ENCODE data around the gene TOX2.

TOX2 gene

DNA sequence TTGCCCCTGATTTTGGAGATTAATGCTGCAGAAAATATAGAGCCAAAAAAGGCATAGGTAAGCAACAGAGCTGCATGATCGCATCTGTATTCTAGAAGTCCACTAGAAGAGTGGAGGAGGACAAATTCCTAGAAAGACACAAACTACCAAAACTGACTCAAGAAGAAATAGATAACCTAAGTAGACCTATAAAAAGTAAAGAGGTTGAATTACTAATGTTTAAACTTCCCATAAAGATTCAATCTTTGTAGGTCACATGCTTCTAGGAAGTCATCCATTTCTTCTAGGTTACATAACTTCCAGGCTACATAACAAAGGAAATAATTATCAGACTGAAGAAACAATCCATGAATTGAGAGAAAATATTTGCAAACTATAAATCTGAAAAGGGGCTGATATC, 187.9 kb downstream of the TOX2 start:
- no peak for DNase-seq (ENCODE audit: low read depth)

GRCh38 chr20:44104798-44105517, 190.3 kb downstream of the TOX2 start:
- DNase-seq (ENCODE audit: low read depth) = no peak

GRCh38 chr20:44106615-44107014, 192.0 kb downstream of the TOX2 start:
- no peak for DNase-seq (ENCODE audit: low read depth)

DNA sequence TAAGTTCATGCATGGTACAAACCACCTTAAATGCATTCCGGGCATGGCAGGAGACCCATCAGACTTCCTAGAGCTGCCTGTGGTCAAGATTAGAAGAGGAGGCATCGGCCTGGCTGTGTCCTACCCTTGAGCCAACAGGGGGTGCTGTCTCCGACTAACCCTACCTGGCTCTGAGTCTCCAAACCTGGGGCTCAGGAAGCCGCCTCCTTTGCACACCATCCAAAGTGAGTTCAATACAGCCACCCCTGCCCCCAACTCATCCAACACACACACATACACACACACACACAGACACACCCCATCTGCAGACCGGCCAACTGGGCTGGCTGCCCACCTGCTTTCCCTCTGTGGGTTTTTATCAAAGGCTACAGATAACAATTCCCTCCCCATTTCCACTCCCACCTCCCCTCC, 195.3 kb downstream of the TOX2 start:
- DNase-seq (ENCODE audit: low read depth) = no peak

DNA sequence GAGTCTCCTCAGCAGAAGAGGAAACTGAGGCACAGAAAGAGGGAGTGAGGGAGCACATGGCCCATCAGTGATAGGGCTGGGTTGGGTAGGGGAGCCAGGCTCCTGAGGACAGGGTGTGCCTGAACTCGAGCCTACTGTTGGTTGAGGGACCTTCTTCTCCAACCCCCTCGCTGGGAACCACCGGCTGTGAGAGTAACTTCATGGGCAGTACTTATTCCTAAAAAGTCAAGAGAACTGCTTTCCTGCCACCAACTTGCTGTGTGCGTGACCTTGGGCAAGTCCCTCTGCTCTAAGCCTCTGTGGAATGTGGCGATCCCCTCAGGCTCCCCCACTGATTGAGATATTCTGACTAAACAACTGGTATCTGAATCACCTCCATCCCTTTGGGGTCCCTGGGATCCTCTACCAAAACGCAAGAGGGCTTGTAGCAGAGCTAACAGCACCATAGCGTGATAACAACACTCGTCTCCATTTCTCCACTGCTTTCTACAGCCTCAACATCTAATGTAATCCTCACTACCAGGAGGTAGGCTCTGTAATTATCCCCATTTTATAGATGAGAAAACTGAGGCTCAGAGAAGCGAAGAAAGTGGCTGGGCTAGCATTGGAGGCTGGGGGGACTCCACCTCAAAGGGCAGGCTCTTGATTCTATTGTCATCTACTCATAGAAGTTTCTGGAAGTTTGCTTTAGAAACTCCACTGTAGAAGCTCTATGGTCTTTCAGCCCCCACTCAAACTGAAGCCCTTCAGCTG, 196.3 kb downstream of the TOX2 start:
- DNase-seq (ENCODE audit: low read depth) = no peak

DNA sequence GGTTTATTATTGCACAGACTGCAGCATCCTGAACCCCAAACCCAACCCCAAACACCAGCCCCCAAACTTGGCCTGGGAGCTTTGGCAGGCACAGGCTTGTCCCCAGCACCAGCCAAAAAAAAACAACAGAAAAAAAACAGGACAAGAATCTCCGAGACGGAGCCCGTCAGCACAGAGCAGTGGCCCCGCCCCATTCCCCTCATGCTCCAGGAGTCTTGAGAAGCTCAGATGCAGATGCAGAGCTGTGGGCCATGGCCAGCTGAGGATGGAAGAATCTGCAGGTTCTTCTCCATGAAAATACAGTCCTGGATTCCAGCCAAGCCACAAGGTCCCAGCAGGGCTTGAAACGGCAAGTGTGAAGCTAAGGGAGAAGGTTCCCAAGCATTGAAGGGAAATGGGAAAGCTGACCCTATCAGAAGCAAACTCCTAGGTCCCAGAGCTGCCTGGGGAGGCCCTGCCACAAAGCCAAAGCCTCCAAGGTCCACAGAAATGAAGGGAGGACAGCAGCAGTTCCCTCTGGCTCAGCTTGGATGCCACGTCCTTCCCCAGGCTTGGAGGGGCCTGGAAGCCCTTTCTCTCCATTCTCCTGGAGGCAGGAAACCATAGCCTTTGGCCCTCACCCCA, 197.2 kb downstream of the TOX2 start:
- DNase-seq (ENCODE audit: low read depth) = no peak

DNA sequence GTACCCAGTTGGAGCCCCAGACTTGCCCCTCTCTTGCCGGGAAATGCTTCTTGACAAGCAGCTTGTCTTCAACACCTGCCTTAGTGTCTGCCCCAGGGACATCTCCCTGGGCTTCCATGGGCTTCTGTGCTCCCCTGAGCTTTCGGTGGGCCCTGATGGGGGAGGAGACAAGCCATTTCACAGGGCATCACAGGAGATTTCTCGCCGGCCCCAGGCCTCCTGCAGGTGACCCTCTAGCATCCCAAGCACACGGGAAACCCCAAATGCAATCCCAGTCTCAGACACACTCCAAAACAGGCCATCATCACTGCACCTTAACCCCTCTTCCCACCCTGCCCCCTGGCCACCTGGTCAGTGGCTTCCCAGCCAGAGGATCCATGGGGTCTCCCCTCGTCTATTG, 197.8 kb downstream of the TOX2 start:
- no peak for DNase-seq (ENCODE audit: low read depth)

- DNase-seq (ENCODE audit: low read depth) = no peak
Observed at GRCh38 chr20:44112889-44113617, 198.4 kb downstream of the TOX2 start.

DNA sequence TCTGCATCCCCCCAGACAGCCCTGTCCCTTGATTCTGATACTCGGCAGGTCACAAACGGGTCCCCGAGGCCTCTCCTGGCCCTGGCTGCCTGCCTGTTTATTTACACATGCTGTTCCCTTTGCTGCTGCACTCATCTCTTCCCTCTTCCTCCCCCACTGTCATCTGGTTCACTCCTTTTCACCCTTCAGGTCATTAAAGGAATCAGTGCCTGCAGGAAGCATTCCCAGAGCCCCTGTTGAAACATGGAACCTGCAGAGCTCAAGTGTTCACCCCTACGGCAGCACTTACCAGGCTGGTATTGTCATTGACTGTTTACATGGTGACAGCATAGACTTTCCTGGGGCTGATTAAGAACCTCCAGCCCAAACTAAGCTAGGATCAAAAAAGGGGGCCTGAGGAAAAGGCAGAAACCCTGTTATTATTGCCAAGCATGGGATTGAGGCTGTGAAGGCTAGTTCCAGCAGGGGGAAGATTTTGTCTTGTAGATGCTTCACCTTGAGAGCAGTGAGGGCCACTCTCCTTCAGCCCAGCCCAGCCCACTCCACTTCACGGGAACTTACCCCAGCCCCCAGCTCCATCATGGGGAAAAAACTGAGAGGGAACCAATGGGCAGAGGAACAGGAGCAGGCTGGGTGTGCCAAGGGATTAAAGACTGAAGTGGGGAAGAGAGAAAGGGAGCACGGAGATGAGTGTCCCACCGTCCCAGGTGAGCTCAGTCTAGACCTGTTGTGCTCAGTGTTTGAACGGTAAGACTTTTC, 199.1 kb downstream of the TOX2 start:
- DNase-seq (ENCODE audit: low read depth) = no peak

DNA sequence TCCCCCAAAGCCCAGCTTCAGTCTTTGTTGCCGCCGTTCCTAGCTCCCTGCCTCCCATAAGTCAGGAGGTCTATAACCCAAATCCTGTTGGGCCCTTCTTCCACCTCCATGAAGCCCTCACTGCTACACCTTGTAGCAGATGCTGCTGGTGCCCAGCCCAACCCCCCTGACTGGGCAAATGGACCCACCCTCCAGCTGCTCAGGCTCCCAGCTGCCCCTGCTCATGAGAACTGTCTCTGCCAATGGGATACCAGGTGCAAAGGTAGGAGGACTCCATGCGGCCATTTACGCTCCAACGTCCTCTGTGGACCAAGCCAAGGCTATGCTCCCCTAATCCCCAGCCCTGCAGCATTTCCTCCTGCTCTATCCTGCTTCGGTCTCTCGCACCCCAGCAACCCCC, 200.5 kb downstream of the TOX2 start:
- DNase-seq (ENCODE audit: low read depth) = no peak

DNA sequence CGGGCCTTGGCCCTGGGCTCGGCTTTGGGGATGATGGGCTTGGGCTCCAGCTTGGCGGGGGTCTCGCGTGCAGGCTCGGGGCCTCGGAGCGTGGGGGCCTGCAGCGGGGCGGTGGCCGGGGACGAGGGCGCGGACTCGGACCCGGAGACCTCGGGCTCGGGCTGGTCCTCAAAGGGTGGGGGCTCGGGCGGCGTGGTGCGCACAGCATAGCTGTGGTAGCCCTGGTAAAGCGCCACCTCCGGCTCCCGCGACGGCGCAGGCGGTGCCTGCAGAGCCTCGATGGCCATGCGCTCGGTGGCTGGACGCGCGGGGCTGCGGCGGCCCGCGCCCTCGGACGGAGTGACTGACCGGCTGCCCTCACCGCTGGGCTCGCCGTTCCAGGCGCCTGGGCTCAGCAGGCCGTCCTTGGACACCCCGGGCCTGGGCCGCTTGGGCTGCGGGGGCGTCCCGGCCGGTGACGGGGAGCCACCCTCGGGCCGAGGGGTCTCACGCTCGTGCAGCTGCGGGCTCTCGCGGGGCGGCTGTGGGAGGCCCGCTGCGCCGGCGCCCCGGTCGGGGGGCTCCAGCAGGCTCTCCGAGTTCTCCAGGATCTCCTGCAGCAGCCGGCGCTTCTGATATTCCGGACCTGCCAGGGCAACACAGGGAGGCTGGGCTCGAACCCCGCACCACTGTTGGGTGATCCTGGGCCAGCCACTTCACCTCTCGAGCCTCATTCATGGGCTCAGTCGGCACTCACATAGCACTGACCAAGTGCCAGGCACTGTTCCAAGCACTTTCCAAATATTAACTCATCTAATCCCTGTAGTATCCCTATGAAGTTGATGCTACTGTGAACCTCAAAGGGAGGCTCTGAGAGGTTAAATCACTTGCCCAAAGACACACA, 201.4 kb downstream of the TOX2 start:
- DNase-seq (ENCODE audit: low read depth) = no peak

DNA sequence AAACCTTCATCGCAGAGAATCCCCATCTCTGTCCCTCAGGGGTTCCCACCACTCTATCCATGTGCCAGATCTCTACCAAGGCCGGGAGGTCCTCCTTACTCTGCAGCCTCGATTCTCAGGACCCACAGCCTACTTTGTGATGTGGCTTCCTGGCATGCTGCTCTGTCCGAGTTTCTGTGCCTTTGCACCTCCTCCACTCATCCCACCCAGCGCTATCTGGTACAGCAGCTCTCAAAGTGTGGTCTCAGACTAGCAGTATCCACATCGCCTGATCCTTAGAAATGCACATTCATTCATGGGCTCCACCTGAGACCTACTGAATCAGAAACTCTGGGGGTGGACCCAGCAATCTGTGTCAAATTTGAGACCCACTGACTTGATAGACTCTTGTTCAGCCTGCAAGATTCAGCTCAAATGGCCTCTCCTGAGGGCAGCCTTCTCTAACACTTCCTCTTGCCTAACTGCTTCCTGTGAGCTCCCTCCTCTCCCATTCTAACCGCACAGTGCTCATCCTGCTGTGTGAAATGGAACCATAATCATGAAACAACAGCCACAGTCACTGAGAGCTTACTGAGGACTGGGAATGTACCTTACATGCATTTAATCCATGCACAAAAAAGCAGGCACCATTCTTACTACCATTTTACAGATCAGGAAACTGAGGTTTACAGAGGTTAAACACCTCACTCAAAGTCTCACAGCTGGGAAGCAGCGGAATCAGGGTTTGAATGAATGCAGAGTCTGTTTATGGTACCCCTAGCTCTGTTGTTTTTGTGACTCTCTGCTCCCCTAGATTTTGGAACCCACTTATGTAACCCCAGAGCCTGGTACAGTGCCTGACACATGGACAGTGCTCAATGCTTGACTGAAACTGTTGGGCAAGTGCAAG, 202.9 kb downstream of the TOX2 start:
- no peak for DNase-seq (ENCODE audit: low read depth)

GRCh38 chr20:44118185-44119033, 203.8 kb downstream of the TOX2 start:
- no peak for DNase-seq (ENCODE audit: low read depth)
